NCI-H1417 (cell line): ENCODE measurements around the gene CDSN.

ENCODE experiments used
- DNase-seq, 3 experiments: peaks; one replicate each; lab custom pipeline; 2025; lab: John Stamatoyannopoulos, UW

Gene CDSN

GRCh38 chr6:31116661-31117385 is 3.4 kb downstream of the CDSN start:
- no peak for DNase-seq

- DNase-seq: no peak
These were observed 4.2 kb downstream of the CDSN start for GRCh38 chr6:31115941-31116560.

- no peak for DNase-seq
These were observed 5.0 kb downstream of the CDSN start for GRCh38 chr6:31114970-31115849.

- DNase-seq: no peak
These were observed 5.7 kb downstream of the CDSN start, which contains the start of gene PSORS1C1 for GRCh38 chr6:31114541-31114878. Gene PSORS1C1 (plus strand): TSS chr6:31114800. CDS start chr6:31129633, 14,833 bp downstream.

- DNase-seq: no peak
These were observed 6.2 kb downstream of the CDSN start for GRCh38 chr6:31113861-31114540.

GRCh38 chr6:31112478-31112877 is 7.8 kb downstream of the CDSN start, which contains the start of gene C6orf15:
Gene C6orf15 (minus strand): TSS chr6:31112575. CDS start chr6:31112555, 20 bp downstream.
- no peak for DNase-seq

GRCh38 chr6:31111712-31112111 is 8.5 kb downstream of the CDSN start:
- no peak for DNase-seq

- DNase-seq: no peak
These were observed 9.2 kb downstream of the CDSN start for GRCh38 chr6:31110825-31111582.

- no peak for DNase-seq
These were observed 13.2 kb downstream of the CDSN start for GRCh38 chr6:31107052-31107451.

- no peak for DNase-seq
These were observed 17.1 kb downstream of the CDSN start for GRCh38 chr6:31103136-31103535.

GRCh38 chr6:31098449-31098938 is 21.8 kb downstream of the CDSN start:
- no peak for DNase-seq

- peak in 1 of 3 experiments; percentile 14 for DNase-seq
These were observed 23.6 kb downstream of the CDSN start for GRCh38 chr6:31096656-31097055.

GRCh38 chr6:31096215-31096614 is 24.0 kb downstream of the CDSN start:
- DNase-seq: no peak

- no peak for DNase-seq
These were observed 25.8 kb downstream of the CDSN start for GRCh38 chr6:31094389-31094881.

GRCh38 chr6:31092769-31093505 is 27.3 kb downstream of the CDSN start:
- DNase-seq: no peak

GRCh38 chr6:31092238-31092637 is 28.0 kb downstream of the CDSN start:
- no peak for DNase-seq

GRCh38 chr6:31091680-31092079 is 28.6 kb downstream of the CDSN start:
- no peak for DNase-seq

GRCh38 chr6:31090973-31091364 is 29.3 kb downstream of the CDSN start:
- no peak for DNase-seq

- no peak for DNase-seq
These were observed 29.8 kb downstream of the CDSN start for GRCh38 chr6:31090275-31090972.
